IMR-90 (cell line): ENCODE data around the gene RNF17. TPM values are rescaled to one million over a fixed set of nuclear protein-coding genes. Genes with fewer than 3 reads are reported as not detected.

Experiments
- ATAC-seq: fragments of 200-7000 bp; cut with Tn5 transposase; 2 replicates; pipeline ENCODE4 v1.9.1; 2020; ENCODE audit warnings: low read depth, mild to moderate bottlenecking, moderate library complexity
- BruUV-seq: library from RNA; stranded (reverse); fragments of 400-500 nt; replicated peaks from 2 replicates; lab custom pipeline; 2021; lab: Mats Ljungman, UMichigan
- CTCF ChIA-PET: fragments of 300-600 bp; formaldehyde crosslinking; extraction: SDS; loops from one replicate; lab custom pipeline; 2021; ENCODE audit warnings: antibody characterized with exemption; lab: Yijun Ruan, JAX
- POLR2A ChIA-PET: fragments of 300-600 bp; sonication (Branson Sonifier 250); formaldehyde crosslinking; loops from one replicate; lab custom pipeline; 2022; ENCODE audit warnings: antibody characterized with exemption; ENCODE audit not compliant: unreplicated experiment; lab: Charles Lee
- DNase-seq: peaks from one replicate; pipeline ENCODE4 v3.0.0; 2013
- H2AFZ ChIP-seq: replicated peaks from 2 replicates; pipeline ENCODE3; 2013; ENCODE audit warnings: low read length, mild to moderate bottlenecking; ENCODE audit not compliant: poor library complexity
- H2AK5ac ChIP-seq: 2 replicates; pipeline ENCODE4 v1.6.1; 2013; ENCODE audit warnings: low read depth, low read length, inconsistent platforms
- H2AK9ac ChIP-seq: replicated peaks from 2 replicates; pipeline ENCODE3; 2013; ENCODE audit warnings: mild to moderate bottlenecking, low read depth, low read length, moderate library complexity; ENCODE audit not compliant: poor library complexity
- H2BK120ac ChIP-seq: 2 replicates; pipeline ENCODE4 v1.6.1; 2013; ENCODE audit warnings: low read depth, low read length, inconsistent platforms
- H2BK15ac ChIP-seq: 3 replicates; pipeline ENCODE4 v1.6.1; 2013; ENCODE audit warnings: low read depth, low read length, inconsistent platforms
- H2BK20ac ChIP-seq: 2 replicates; pipeline ENCODE4 v1.6.1; 2013; ENCODE audit warnings: low read depth, mild to moderate bottlenecking, inconsistent platforms, low read length, moderate library complexity
- H2BK5ac ChIP-seq: 2 replicates; pipeline ENCODE4 v1.6.1; 2013; ENCODE audit warnings: mild to moderate bottlenecking, low read depth, low read length, inconsistent platforms; ENCODE audit not compliant: poor library complexity, severe bottlenecking
- H3K14ac ChIP-seq: replicated peaks from 2 replicates; pipeline ENCODE4 v1.6.1; 2013; ENCODE audit warnings: low read depth, low read length, inconsistent platforms
- H3K18ac ChIP-seq: 2 replicates; pipeline ENCODE4 v1.6.1; 2013; ENCODE audit warnings: low read depth, low read length, control low read depth
- H3K23ac ChIP-seq: 2 replicates; pipeline ENCODE4 v1.6.1; 2013; ENCODE audit warnings: low read depth, low read length, inconsistent platforms
- H3K27ac ChIP-seq: 2 replicates; pipeline ENCODE4 v1.5.1; 2013; ENCODE audit warnings: mild to moderate bottlenecking, control low read depth, low read length; ENCODE audit not compliant: insufficient read depth
- H3K27me3 ChIP-seq: 2 replicates; pipeline ENCODE4 v1.6.1; 2013; ENCODE audit warnings: low read length; ENCODE audit not compliant: control insufficient read depth, insufficient read depth
- H3K36me3 ChIP-seq: 2 replicates; pipeline ENCODE4 v1.6.1; 2013; ENCODE audit warnings: low read length, mixed read lengths; ENCODE audit not compliant: control insufficient read depth, insufficient read depth
- H3K4ac ChIP-seq: 2 replicates; pipeline ENCODE4 v1.6.1; 2013; ENCODE audit warnings: low read depth, low read length, inconsistent platforms
- H3K4me1 ChIP-seq: 2 replicates; pipeline ENCODE4 v1.6.1; 2013; ENCODE audit warnings: low read length, mixed read lengths; ENCODE audit not compliant: control insufficient read depth, insufficient read depth
- H3K4me2 ChIP-seq: 2 replicates; pipeline ENCODE4 v1.6.1; 2013; ENCODE audit warnings: low read depth, mild to moderate bottlenecking, control low read depth, low read length, moderate library complexity
- H3K4me3 ChIP-seq: 2 replicates; pipeline ENCODE4 v1.5.1; 2013; ENCODE audit warnings: low read depth, mild to moderate bottlenecking, control low read depth, low read length, moderate library complexity; ENCODE audit not compliant: insufficient read depth
- H3K56ac ChIP-seq: 2 replicates; pipeline ENCODE4 v1.6.1; 2013; ENCODE audit warnings: low read length, inconsistent platforms; ENCODE audit not compliant: insufficient read depth; ENCODE audit errors: extremely low read depth
- H3K79me1 ChIP-seq, 2 experiments: 2 replicates each; pipeline ENCODE4 v1.6.1; 2013; ENCODE audit warnings: low read length in 2 of 2, inconsistent platforms in 1 of 2, low read depth in 1 of 2
- H3K9ac ChIP-seq: 2 replicates; pipeline ENCODE4 v1.6.1; 2013; ENCODE audit warnings: low read depth, low read length, control low read depth
- H3K9me1 ChIP-seq: 2 replicates; pipeline ENCODE4 v1.6.1; 2013; ENCODE audit warnings: low read length, inconsistent platforms; ENCODE audit not compliant: insufficient read depth
- H3K9me3 ChIP-seq: 2 replicates; pipeline ENCODE4 v1.6.1; 2013; ENCODE audit warnings: low read length; ENCODE audit not compliant: control insufficient read depth, insufficient read depth
- H4K20me1 ChIP-seq: 2 replicates; pipeline ENCODE4 v1.6.1; 2013; ENCODE audit warnings: low read length, inconsistent platforms; ENCODE audit not compliant: insufficient read depth
- H4K5ac ChIP-seq: 2 replicates; pipeline ENCODE4 v1.6.1; 2013; ENCODE audit warnings: mild to moderate bottlenecking, low read depth, low read length, control low read depth
- H4K8ac ChIP-seq, 2 experiments: 2 replicates each; pipeline ENCODE4 v1.6.1; 2013; ENCODE audit warnings: low read depth in 2 of 2, low read length in 2 of 2, control low read depth in 1 of 2, inconsistent platforms in 1 of 2
- H4K91ac ChIP-seq: 2 replicates; pipeline ENCODE4 v1.6.1; 2013; ENCODE audit warnings: low read depth, low read length, inconsistent platforms; ENCODE audit not compliant: insufficient read depth
- BHLHE40 ChIP-seq: fragments of 150-350 bp; IDR thresholded peaks from 2 replicates; pipeline ENCODE4 v1.6.1; 2016; ENCODE audit warnings: mild to moderate bottlenecking, low read depth, low read length
- CEBPB ChIP-seq: IDR thresholded peaks from 2 replicates; pipeline ENCODE4 v1.6.1; 2012; ENCODE audit warnings: low read depth, low read length, improper control_type of control experiment
- ELK1 ChIP-seq: fragments of 150-350 bp; IDR thresholded peaks from 2 replicates; pipeline ENCODE4 v1.6.1; 2016; ENCODE audit warnings: low read depth, mild to moderate bottlenecking, low read length, moderate library complexity, borderline replicate concordance
- FOS ChIP-seq: fragments of 150-350 bp; IDR thresholded peaks from 2 replicates; pipeline ENCODE4 v1.6.1; 2016; ENCODE audit warnings: low read depth, low read length
- MAFK ChIP-seq: IDR thresholded peaks from 2 replicates; pipeline ENCODE4 v1.6.1; 2012; ENCODE audit warnings: low read depth, low read length, improper control_type of control experiment
- MAZ ChIP-seq: IDR thresholded peaks from 2 replicates; pipeline ENCODE4 v1.6.1; 2012; ENCODE audit warnings: low read depth, mild to moderate bottlenecking, low read length, improper control_type of control experiment, moderate library complexity, borderline replicate concordance
- POLR2A ChIP-seq: IDR thresholded peaks from 2 replicates; pipeline ENCODE4 v1.6.1; 2012; ENCODE audit warnings: mild to moderate bottlenecking, low read depth, low read length
- RAD21 ChIP-seq: IDR thresholded peaks from 2 replicates; pipeline ENCODE4 v1.6.1; 2012; ENCODE audit warnings: low read length, improper control_type of control experiment
- RCOR1 ChIP-seq: IDR thresholded peaks from 2 replicates; pipeline ENCODE4 v1.6.1; 2012; ENCODE audit warnings: mild to moderate bottlenecking, low read length, improper control_type of control experiment; ENCODE audit not compliant: insufficient replicate concordance
- RFX5 ChIP-seq: IDR thresholded peaks from 2 replicates; pipeline ENCODE4 v1.8.0; 2012; ENCODE audit warnings: low read depth, mild to moderate bottlenecking, low read length, moderate library complexity
- SMC3 ChIP-seq: fragments of 150-350 bp; IDR thresholded peaks from 2 replicates; pipeline ENCODE4 v1.6.1; 2016; ENCODE audit warnings: low read depth, mild to moderate bottlenecking, antibody characterized with exemption, low read length, moderate library complexity
- USF2 ChIP-seq: fragments of 150-350 bp; IDR thresholded peaks from 2 replicates; pipeline ENCODE4 v1.6.1; 2017; ENCODE audit warnings: mild to moderate bottlenecking, antibody characterized with exemption, low read length, low read depth
- WGBS, 2 experiments: methylation state at CpG; one replicate each; pipeline versions ENCODE4 v1.1.5 to v1.1.7; 2013; ENCODE audit warnings: missing lambda C conversion rate in 2 of 2; ENCODE audit not compliant: insufficient read length in 1 of 2; ENCODE audit errors: extremely low coverage in 2 of 2; 5-methylcytosine and 5-hydroxymethylcytosine counted together
- dilution Hi-C: fragments of 300-500 bp; cut with HindIII; formaldehyde crosslinking; loops from one replicate; pipeline ENCODE4 v1.14.3; 2018; ENCODE audit warnings: low sequenced_read_pairs; ENCODE audit not compliant: unreplicated experiment
- in situ Hi-C: fragments of 300-500 bp; cut with MboI; formaldehyde crosslinking; loops from 3 replicates; pipeline ENCODE4 v1.14.3; 2019; ENCODE audit warnings: low sequenced_read_pairs, inconsistent platforms, mixed read lengths
- intact Hi-C: fragments of 100-400 bp; cut with micrococcal nuclease; formaldehyde crosslinking; loops from 2 replicates; pipeline ENCODE4 v1.10.0; 2022
- polyA plus RNA-seq, 3 experiments: library from polyadenylated mRNA; depleted of rRNA; stranded (reverse); fragments of >200 nt; gene quantifications; 2 replicates each; pipeline ENCODE4 v1.2.3, GENCODE V29; 2012; ENCODE audit warnings: low replicate concordance in 1 of 3
- total RNA-seq: library from RNA; depleted of rRNA; stranded (reverse); fragments of >200 nt; gene quantifications from 2 replicates; pipeline ENCODE4 v1.2.3, GENCODE V29; 2012
- TF ChIP-seq, protein P1 (sequence below): conservative IDR thresholded peaks from 2 replicates; pipeline ENCODE4 v1.5.1; 2012; ENCODE audit warnings: mild to moderate bottlenecking, low read depth, low read length, improper control_type of control experiment

RNF17 gene
- total and polyA plus RNA-seq, 2 of the 4 experiments (the other 2 are of a cell fraction): 0.03 to 0.18 TPM

- Histone ChIP-seq H3K9me1 (0 out of 2 replicates have a peak, but pooled peaks cover 6% of the 10 kb centered on the region), H2BK15ac (no peak overlapping the region), H4K8ac (no peak overlapping the region), H2BK20ac (no peak overlapping the region), H3K23ac (no peak overlapping the region), H3K18ac (no peak overlapping the region), H2BK5ac (no peak overlapping the region), H4K91ac (no peak overlapping the region), H3K4ac (no peak overlapping the region), H2AFZ (no peak overlapping the region), H4K5ac (no peak overlapping the region), H3K56ac (no peak overlapping the region), H4K20me1 (no peaks in the 10 kb centered on the region; the same call in 1 of the 2 replicates), H2AK9ac (no peak overlapping the region), H3K36me3 (peaks cover 12% of the 10 kb centered on the region), H3K27ac (no peak overlapping the region), H3K4me2 (no peak overlapping the region), H2AK5ac (no peak overlapping the region), H3K9ac (no peak overlapping the region), H3K27me3 (no peaks in the 10 kb centered on the region), H2BK120ac (no peak overlapping the region), H3K79me1 (peaks cover 0 to 2% of the 10 kb centered on the region in 2 experiments; a peak in 2 of 4 replicates), H3K9me3 (no peaks in the 10 kb centered on the region), H3K4me3 (no peak overlapping the region), H3K14ac (no peak overlapping the region), H3K4me1 (no peaks in the 10 kb centered on the region)
- intact Hi-C loops: no loop called here
- no TSS peak for BruUV-seq
- CTCF ChIA-PET: no interaction called here
- DNase-seq (no peak), ATAC-seq (no peak)
- TF ChIP-seq RAD21: no peak
- no peak for TF ChIP-seq ELK1
- TF ChIP-seq CEBPB: no peak
- no peak for TF ChIP-seq USF2
- TF ChIP-seq MAZ: no peak
- TF ChIP-seq FOS: no peak
- no peak for TF ChIP-seq BHLHE40
- TF ChIP-seq RFX5: no peak
- TF ChIP-seq MAFK: no peak
- TF ChIP-seq, protein P1, sequence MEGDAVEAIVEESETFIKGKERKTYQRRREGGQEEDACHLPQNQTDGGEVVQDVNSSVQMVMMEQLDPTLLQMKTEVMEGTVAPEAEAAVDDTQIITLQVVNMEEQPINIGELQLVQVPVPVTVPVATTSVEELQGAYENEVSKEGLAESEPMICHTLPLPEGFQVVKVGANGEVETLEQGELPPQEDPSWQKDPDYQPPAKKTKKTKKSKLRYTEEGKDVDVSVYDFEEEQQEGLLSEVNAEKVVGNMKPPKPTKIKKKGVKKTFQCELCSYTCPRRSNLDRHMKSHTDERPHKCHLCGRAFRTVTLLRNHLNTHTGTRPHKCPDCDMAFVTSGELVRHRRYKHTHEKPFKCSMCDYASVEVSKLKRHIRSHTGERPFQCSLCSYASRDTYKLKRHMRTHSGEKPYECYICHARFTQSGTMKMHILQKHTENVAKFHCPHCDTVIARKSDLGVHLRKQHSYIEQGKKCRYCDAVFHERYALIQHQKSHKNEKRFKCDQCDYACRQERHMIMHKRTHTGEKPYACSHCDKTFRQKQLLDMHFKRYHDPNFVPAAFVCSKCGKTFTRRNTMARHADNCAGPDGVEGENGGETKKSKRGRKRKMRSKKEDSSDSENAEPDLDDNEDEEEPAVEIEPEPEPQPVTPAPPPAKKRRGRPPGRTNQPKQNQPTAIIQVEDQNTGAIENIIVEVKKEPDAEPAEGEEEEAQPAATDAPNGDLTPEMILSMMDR: no peak
- TF ChIP-seq SMC3: no peak
- TF ChIP-seq RCOR1: no peak
- TF ChIP-seq POLR2A: no peak
- POLR2A ChIA-PET: no interaction called here
- dilution Hi-C loops: no loop called here
- 80% methylated on average over 1 of the region's 5 CpGs; no CpG with 5 or more reads in 1 of the 2 experiments for WGBS, 2 experiments
- in situ Hi-C loops: no loop called here
Observed at GRCh38 chr13:24896061-24896460, 132.1 kb downstream of the RNF17 start.
